HG02938 (cell line): ENCODE data around the gene GTF3C4.

Experiments
- ATAC-seq: cut with Tn5 transposase; IDR thresholded peaks from one replicate; pipeline ENCODE4 v1.9.1; 2021; ENCODE audit warnings: mild to moderate bottlenecking, moderate library complexity; ENCODE audit not compliant: unreplicated experiment

The GTF3C4 gene

GRCh38 chr9:132647806-132648205, 22.5 kb upstream of the GTF3C4 start:
- ATAC-seq: no peak

- no peak for ATAC-seq
Measured at GRCh38 chr9:132648283-132648682, 22.0 kb upstream of the GTF3C4 start.

GRCh38 chr9:132648685-132649084, 21.6 kb upstream of the GTF3C4 start:
- ATAC-seq: no peak

GRCh38 chr9:132651259-132651658, 19.0 kb upstream of the GTF3C4 start:
- no peak for ATAC-seq

- no peak for ATAC-seq
Measured at GRCh38 chr9:132656299-132656698, 14.0 kb upstream of the GTF3C4 start.

GRCh38 chr9:132662152-132662945, 7.9 kb upstream of the GTF3C4 start:
- no peak for ATAC-seq

GRCh38 chr9:132663117-132663516, 7.1 kb upstream of the GTF3C4 start:
- no peak for ATAC-seq

GRCh38 chr9:132663851-132664250, 6.4 kb upstream of the GTF3C4 start:
- ATAC-seq: no peak

- no peak for ATAC-seq
Measured at GRCh38 chr9:132669319-132669697, 956 bp upstream of the GTF3C4 start.

- peak; percentile 68 for ATAC-seq
Measured at GRCh38 chr9:132669698-132670456, 387 bp upstream of the GTF3C4 start, which contains the start of gene DDX31. Gene DDX31 (minus strand): TSS chr9:132669983. CDS start chr9:132669934, 49 bp downstream.

GRCh38 chr9:132671620-132672412, 1.6 kb downstream of the GTF3C4 start:
- ATAC-seq: no peak

- no peak for ATAC-seq
Measured at GRCh38 chr9:132672413-132672690, 2.1 kb downstream of the GTF3C4 start.

GRCh38 chr9:132673355-132673754, 3.1 kb downstream of the GTF3C4 start:
- no peak for ATAC-seq

GRCh38 chr9:132674485-132674884, 4.2 kb downstream of the GTF3C4 start:
- ATAC-seq: no peak

- ATAC-seq: no peak
Measured at GRCh38 chr9:132677976-132678375, 7.7 kb downstream of the GTF3C4 start.

- ATAC-seq: no peak
Measured at GRCh38 chr9:132679946-132680625, 9.8 kb downstream of the GTF3C4 start.

GRCh38 chr9:132681561-132681960, 11.3 kb downstream of the GTF3C4 start:
- no peak for ATAC-seq

- no peak for ATAC-seq
Measured at GRCh38 chr9:132683873-132684272, 13.6 kb downstream of the GTF3C4 start.

GRCh38 chr9:132690696-132691095, 20.4 kb downstream of the GTF3C4 start:
- ATAC-seq: no peak

GRCh38 chr9:132694144-132694543, 23.9 kb downstream of the GTF3C4 start:
- no peak for ATAC-seq

GRCh38 chr9:132697230-132697629, 27.0 kb downstream of the GTF3C4 start:
- no peak for ATAC-seq
